ENCODE measurements around the gene ADPRS.

ADPRS gene

GRCh38 chr1:36135330-36135667 lies 46.6 kb downstream of the ADPRS start:
- DNase-seq: no peak

GRCh38 chr1:36135796-36136195 lies 47.1 kb downstream of the ADPRS start:
- no peak for DNase-seq

GRCh38 chr1:36136535-36136934 lies 47.8 kb downstream of the ADPRS start:
- no peak for DNase-seq

- DNase-seq: no peak
Observed at GRCh38 chr1:36137226-36137625, 48.5 kb downstream of the ADPRS start.

GRCh38 chr1:36137776-36138175 lies 49.1 kb downstream of the ADPRS start:
- no peak for DNase-seq

- no peak for DNase-seq
Observed at GRCh38 chr1:36139521-36139920, 50.8 kb downstream of the ADPRS start.

- no peak for DNase-seq
Observed at GRCh38 chr1:36142121-36142520, 53.4 kb downstream of the ADPRS start.

GRCh38 chr1:36143424-36143823 lies 54.7 kb downstream of the ADPRS start:
- DNase-seq: no peak

Data from CD4-positive, alpha-beta T cell treated with Interleukin-17A for 1 hour (primary cell).